OCI-LY7 (cell line): ENCODE results near the gene STAG1. TPM values are rescaled to one million over a fixed set of nuclear protein-coding genes. Genes with fewer than 3 reads are reported as not detected.
"Not testable (repeated sequence)": the region's sequence is repeated elsewhere in the genome, so short reads cannot be mapped to it uniquely, and the experiment has no call there.

ENCODE experiments used
- BruUV-seq: library from RNA; stranded (reverse); fragments of 400-500 nt; replicated peaks from 2 replicates; lab custom pipeline; 2021; lab: Mats Ljungman, UMichigan
- CTCF ChIA-PET: fragments of 300-600 bp; sonication (Branson Sonifier 250); formaldehyde crosslinking; loops from one replicate; lab custom pipeline; 2022; ENCODE audit warnings: antibody characterized with exemption; ENCODE audit not compliant: unreplicated experiment; lab: Charles Lee
- POLR2A ChIA-PET: fragments of 300-600 bp; sonication (Branson Sonifier 250); formaldehyde crosslinking; loops from one replicate; lab custom pipeline; 2022; ENCODE audit warnings: antibody characterized with exemption; lab: Charles Lee
- DNase-seq: peaks from one replicate; pipeline ENCODE4 v3.0.0-alpha.2; 2015; ENCODE audit warnings: low spot score
- H2AFZ ChIP-seq: fragments of 200-600 bp; sonication (generic), shearing (Covaris generic); 2 replicates; pipeline ENCODE4 v1.6.1; 2014; ENCODE audit warnings: mild to moderate bottlenecking, antibody characterized with exemption, low read length, moderate library complexity
- H3K27ac ChIP-seq: fragments of 200-600 bp; sonication (generic); 2 replicates; pipeline ENCODE4 v1.5.1; 2014; ENCODE audit warnings: mixed run types, low read depth, mild to moderate bottlenecking, moderate library complexity, low read length, inconsistent platforms; ENCODE audit not compliant: poor library complexity, severe bottlenecking
- H3K36me3 ChIP-seq: fragments of 200-600 bp; sonication (generic); 2 replicates; pipeline ENCODE4 v1.6.1; 2014; ENCODE audit warnings: mild to moderate bottlenecking, antibody characterized with exemption, low read length, moderate library complexity, mixed read lengths; ENCODE audit not compliant: insufficient read depth
- H3K4me1 ChIP-seq: fragments of 200-600 bp; sonication (generic); 2 replicates; pipeline ENCODE4 v1.5.1; 2014; ENCODE audit warnings: mild to moderate bottlenecking, low read length; ENCODE audit not compliant: insufficient read depth, poor library complexity, severe bottlenecking
- H3K4me2 ChIP-seq: fragments of 200-600 bp; sonication (generic); 2 replicates; pipeline ENCODE4 v1.6.1; 2014; ENCODE audit warnings: mild to moderate bottlenecking, low read length
- H3K4me3 ChIP-seq: fragments of 200-600 bp; sonication (generic); 2 replicates; pipeline ENCODE4 v1.5.1; 2014; ENCODE audit warnings: mild to moderate bottlenecking, low read depth, low read length; ENCODE audit not compliant: poor library complexity, severe bottlenecking
- H3K79me2 ChIP-seq: fragments of 200-600 bp; sonication (generic); 2 replicates; pipeline ENCODE4 v1.6.1; 2016; ENCODE audit warnings: low read depth, mild to moderate bottlenecking, low read length, moderate library complexity, mixed read lengths; ENCODE audit not compliant: insufficient read depth
- H3K9me2 ChIP-seq: fragments of 200-600 bp; sonication (generic); 2 replicates; pipeline ENCODE4 v1.6.1; 2016; ENCODE audit warnings: mild to moderate bottlenecking, low read length, mixed read lengths; ENCODE audit not compliant: insufficient read depth
- H3K9me3 ChIP-seq: fragments of 200-600 bp; sonication (generic); 2 replicates; pipeline ENCODE4 v1.6.1; 2014; ENCODE audit warnings: mild to moderate bottlenecking, mixed run types, low read length, mixed read lengths
- H4K20me1 ChIP-seq: fragments of 200-600 bp; sonication (generic); 2 replicates; pipeline ENCODE4 v1.6.1; 2014; ENCODE audit warnings: mild to moderate bottlenecking, antibody characterized with exemption, low read length, moderate library complexity, mixed read lengths; ENCODE audit not compliant: insufficient read depth
- EZH2phosphoT487 ChIP-seq: fragments of 200-600 bp; sonication (generic); IDR thresholded peaks from 2 replicates; pipeline ENCODE4 v1.6.1; 2018; ENCODE audit warnings: low read depth, borderline replicate concordance, mild to moderate bottlenecking, mixed run types, antibody characterized with exemption, low read length, moderate library complexity, mixed read lengths
- intact Hi-C: fragments of 100-400 bp; cut with micrococcal nuclease; formaldehyde crosslinking; loops from one replicate; pipeline ENCODE4 v1.10.0; 2022; ENCODE audit not compliant: unreplicated experiment
- total RNA-seq, 2 experiments: library from RNA; depleted of rRNA in 1 of 2; stranded (reverse); fragments of >200 nt in 1 of 2; shearing (Covaris generic) in 1 of 2; gene quantifications; 2 replicates each; pipeline ENCODE4 v1.2.3, GENCODE V29; 2014 to 2022
- TF ChIP-seq, protein P1 (sequence below): fragments of 200-600 bp; sonication (generic); conservative IDR thresholded peaks from 2 replicates; pipeline ENCODE4 v1.5.1; 2014; ENCODE audit warnings: mild to moderate bottlenecking, antibody characterized with exemption, low read length, moderate library complexity, mixed read lengths

Gene STAG1
- total RNA-seq, 2 experiments from 2014 or later = 30.7 to 46.6 TPM

DNA sequence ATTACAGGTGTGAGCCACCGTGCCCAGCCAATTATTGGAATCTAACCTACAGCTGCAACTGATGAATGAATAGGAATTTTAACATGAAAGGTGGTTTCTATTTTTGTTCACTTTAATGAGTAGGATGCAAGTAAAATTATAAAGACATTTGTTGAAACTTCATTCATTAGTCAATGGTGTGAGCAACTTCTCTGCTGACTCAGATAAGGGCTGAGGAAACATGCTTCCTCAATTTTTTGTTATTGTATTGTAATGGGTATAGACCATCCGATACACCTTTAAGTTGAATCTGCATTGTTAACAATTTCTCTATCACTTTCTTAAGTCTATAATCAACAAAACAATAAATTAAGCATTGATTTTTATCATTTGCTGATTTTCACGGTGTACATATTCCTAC is 127.8 kb downstream of the STAG1 start:
- H3K79me2 ChIP-seq = peaks cover 31% of the 10 kb centered on the region
- peaks cover 15% of the 10 kb centered on the region for H3K9me3 ChIP-seq
- H4K20me1 ChIP-seq = no peaks in the 10 kb centered on the region
- no peaks in the 10 kb centered on the region for H3K9me2 ChIP-seq
- peaks cover 56% of the 10 kb centered on the region for H3K36me3 ChIP-seq
- no peak overlapping the region for H3K4me3 ChIP-seq
- intact Hi-C loops = no loop called here
- no TSS peak for BruUV-seq
- DNase-seq = no peak
- H3K27ac ChIP-seq = no peak overlapping the region
- ChIA-PET POLR2A (interaction anchor here (0.5 kb wide), 1 partner anchor 71 kb away, joined by 3 read pairs; no protein-coding TSS in a partner anchor), CTCF (no interaction called here)
- H3K4me2 ChIP-seq = no peak overlapping the region
- H2AFZ ChIP-seq = no peak overlapping the region
- no peaks in the 10 kb centered on the region for H3K4me1 ChIP-seq
- TF ChIP-seq, protein P1, sequence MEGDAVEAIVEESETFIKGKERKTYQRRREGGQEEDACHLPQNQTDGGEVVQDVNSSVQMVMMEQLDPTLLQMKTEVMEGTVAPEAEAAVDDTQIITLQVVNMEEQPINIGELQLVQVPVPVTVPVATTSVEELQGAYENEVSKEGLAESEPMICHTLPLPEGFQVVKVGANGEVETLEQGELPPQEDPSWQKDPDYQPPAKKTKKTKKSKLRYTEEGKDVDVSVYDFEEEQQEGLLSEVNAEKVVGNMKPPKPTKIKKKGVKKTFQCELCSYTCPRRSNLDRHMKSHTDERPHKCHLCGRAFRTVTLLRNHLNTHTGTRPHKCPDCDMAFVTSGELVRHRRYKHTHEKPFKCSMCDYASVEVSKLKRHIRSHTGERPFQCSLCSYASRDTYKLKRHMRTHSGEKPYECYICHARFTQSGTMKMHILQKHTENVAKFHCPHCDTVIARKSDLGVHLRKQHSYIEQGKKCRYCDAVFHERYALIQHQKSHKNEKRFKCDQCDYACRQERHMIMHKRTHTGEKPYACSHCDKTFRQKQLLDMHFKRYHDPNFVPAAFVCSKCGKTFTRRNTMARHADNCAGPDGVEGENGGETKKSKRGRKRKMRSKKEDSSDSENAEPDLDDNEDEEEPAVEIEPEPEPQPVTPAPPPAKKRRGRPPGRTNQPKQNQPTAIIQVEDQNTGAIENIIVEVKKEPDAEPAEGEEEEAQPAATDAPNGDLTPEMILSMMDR = no peak

DNA sequence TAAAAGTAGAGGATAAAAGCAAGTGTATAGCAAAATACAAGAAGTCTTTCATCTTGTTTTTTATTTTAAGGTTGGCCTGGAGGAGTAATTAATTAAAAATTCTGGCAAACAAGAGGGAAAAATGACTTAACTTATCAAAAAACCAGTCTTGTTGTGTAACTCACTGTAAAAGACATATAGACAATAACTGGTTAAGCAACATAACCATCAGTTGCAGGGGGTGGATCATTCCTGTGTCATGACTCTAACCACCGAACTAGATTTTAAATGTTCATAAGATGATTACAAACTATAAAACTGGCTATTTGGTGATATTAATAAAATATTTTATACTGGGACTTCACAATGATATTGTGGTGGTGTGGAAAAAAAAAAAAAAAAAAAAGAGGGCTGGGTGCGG is 130.6 kb downstream of the STAG1 start:
- ChIA-PET CTCF (no interaction called here), POLR2A (interaction anchor here (0.6 to 0.7 kb wide), 2 partner anchors 14 to 36 kb away, joined by 3 to 4 read pairs; no protein-coding TSS in a partner anchor)
- Histone ChIP-seq H3K79me2 (peaks cover 26% of the 10 kb centered on the region), H3K4me1 (no peaks in the 10 kb centered on the region), H3K9me2 (no peaks in the 10 kb centered on the region), H3K4me3 (no peak overlapping the region), H4K20me1 (no peaks in the 10 kb centered on the region), H3K36me3 (peaks cover 40% of the 10 kb centered on the region), H2AFZ (no peak overlapping the region), H3K4me2 (no peak overlapping the region), H3K27ac (no peak overlapping the region), H3K9me3 (no peaks in the 10 kb centered on the region)
- no TSS peak for BruUV-seq
- DNase-seq = no peak
- no peak for TF ChIP-seq EZH2phosphoT487
- TF ChIP-seq, protein P1 = no peak
- intact Hi-C loops = no loop called here

DNA sequence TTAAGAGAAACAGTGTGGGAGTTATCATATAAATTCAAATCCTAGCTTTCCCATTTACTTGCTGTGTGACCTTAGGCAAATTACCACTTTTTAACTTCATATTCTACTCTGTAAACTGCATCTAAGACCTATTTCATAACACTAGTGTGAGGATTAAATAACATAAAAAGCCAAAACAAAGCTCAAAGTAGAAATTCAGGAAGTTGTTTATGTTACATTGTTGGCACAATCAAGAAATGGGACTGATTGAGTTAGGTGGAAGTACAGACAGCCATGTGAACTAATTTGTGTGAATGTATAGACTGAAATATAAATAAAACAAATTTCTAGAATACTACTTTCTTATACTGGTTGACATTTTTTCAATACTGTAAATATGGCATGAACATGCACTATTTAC is 131.7 kb downstream of the STAG1 start:
- intact Hi-C loops = no loop called here
- DNase-seq = no peak
- Histone ChIP-seq H3K9me3 (no peaks in the 10 kb centered on the region), H3K4me2 (no peak overlapping the region), H3K4me1 (no peaks in the 10 kb centered on the region), H3K36me3 (peaks cover 36% of the 10 kb centered on the region), H4K20me1 (no peaks in the 10 kb centered on the region), H3K9me2 (no peaks in the 10 kb centered on the region), H3K4me3 (no peak overlapping the region), H2AFZ (no peak overlapping the region), H3K27ac (no peak overlapping the region), H3K79me2 (peaks cover 21% of the 10 kb centered on the region)
- CTCF ChIA-PET = no interaction called here
- BruUV-seq = TSS peak; percentile 18
- POLR2A ChIA-PET = interaction anchor here (1.1 kb wide), 1 partner anchor 12 kb away, joined by 3 read pairs; no protein-coding TSS in a partner anchor
- TF ChIP-seq, protein P1 = no peak
- TF ChIP-seq EZH2phosphoT487 = no peak

DNA sequence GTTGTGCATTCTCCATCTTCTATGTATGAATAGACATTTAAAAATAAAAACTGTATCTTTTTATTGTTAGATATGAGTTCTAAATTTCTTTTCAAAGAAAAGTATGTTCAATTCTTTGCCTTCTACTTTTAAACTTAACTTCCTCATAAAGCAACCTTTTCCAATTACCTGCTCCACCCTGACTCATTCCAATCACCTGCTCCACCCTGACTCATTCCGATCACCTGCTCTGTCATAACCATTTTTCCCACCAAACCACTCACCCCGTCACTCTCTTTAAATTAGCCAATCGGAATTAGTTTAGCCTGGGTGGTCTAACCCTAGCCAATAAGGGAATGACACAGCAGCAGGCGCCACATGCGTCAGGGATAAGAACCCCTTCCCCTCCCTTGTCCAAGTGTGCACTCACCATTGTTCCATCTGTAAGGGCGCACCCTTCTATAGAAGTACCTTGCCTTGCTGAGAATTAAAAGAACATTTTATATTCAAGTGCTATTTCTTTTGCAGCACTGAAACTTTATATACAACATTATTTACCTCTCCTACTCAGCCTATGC is 134.1 kb downstream of the STAG1 start:
- BruUV-seq, H3K4me3 ChIP-seq, CTCF ChIA-PET, POLR2A ChIA-PET, intact Hi-C loops, H3K4me2 ChIP-seq, H3K27ac ChIP-seq, H4K20me1 ChIP-seq, H3K9me3 ChIP-seq, H3K4me1 ChIP-seq, H2AFZ ChIP-seq, DNase-seq, H3K9me2 ChIP-seq: not testable (repeated sequence)
- H3K79me2 ChIP-seq = peaks cover 13% of the 10 kb centered on the region; the same call in 1 of the 2 replicates
- peaks cover 45% of the 10 kb centered on the region for H3K36me3 ChIP-seq
